OCI-LY1 (cell line): Measurements from ENCODE around the gene FNDC4.

Experiments
- H2AFZ ChIP-seq: fragments of 200-600 bp; sonication (generic), shearing (Covaris generic); 2 replicates; pipeline ENCODE4 v1.6.0; 2014; ENCODE audit warnings: antibody characterized with exemption, mild to moderate bottlenecking, low read length
- H3F3A ChIP-seq: fragments of 200-600 bp; sonication (generic), shearing (Covaris generic); 2 replicates; pipeline ENCODE4 v1.6.0; 2014; ENCODE audit warnings: mild to moderate bottlenecking, antibody characterized with exemption, low read length, moderate library complexity; ENCODE audit not compliant: insufficient read depth
- H3K27ac ChIP-seq: fragments of 200-600 bp; sonication (generic); 2 replicates; pipeline ENCODE4 v1.5.1; 2014; ENCODE audit warnings: low read length, mixed run types, mild to moderate bottlenecking, low read depth; ENCODE audit not compliant: poor library complexity, severe bottlenecking
- H3K27me3 ChIP-seq: fragments of 200-600 bp; sonication (generic); 2 replicates; pipeline ENCODE4 v1.6.0; 2014; ENCODE audit warnings: antibody characterized with exemption, mild to moderate bottlenecking, low read length, moderate library complexity; ENCODE audit not compliant: insufficient read depth
- H3K36me3 ChIP-seq: fragments of 200-600 bp; sonication (generic); 2 replicates; pipeline ENCODE4 v1.6.1; 2014; ENCODE audit warnings: mild to moderate bottlenecking, antibody characterized with exemption, low read length, moderate library complexity, mixed read lengths; ENCODE audit not compliant: insufficient read depth
- H3K4me1 ChIP-seq: fragments of 200-600 bp; sonication (generic); 2 replicates; pipeline ENCODE4 v1.5.1; 2014; ENCODE audit warnings: mild to moderate bottlenecking, low read length, moderate library complexity; ENCODE audit not compliant: insufficient read depth, severe bottlenecking
- H3K4me2 ChIP-seq: fragments of 200-600 bp; sonication (generic), shearing (Covaris generic); 2 replicates; pipeline ENCODE4 v1.6.1; 2014; ENCODE audit warnings: low read length
- H3K4me3 ChIP-seq: fragments of 200-600 bp; sonication (generic); 2 replicates; pipeline ENCODE4 v1.5.1; 2014; ENCODE audit warnings: low read length, low read depth, mild to moderate bottlenecking, mixed read lengths; ENCODE audit not compliant: poor library complexity, severe bottlenecking
- H3K79me2 ChIP-seq: fragments of 200-600 bp; shearing (Covaris generic); 2 replicates; pipeline ENCODE4 v1.6.1; 2016; ENCODE audit warnings: mixed run types, low read length, mixed read lengths; ENCODE audit not compliant: insufficient read depth
- H3K9ac ChIP-seq: fragments of 200-600 bp; sonication (generic), shearing (Covaris generic); 2 replicates; pipeline ENCODE4 v1.6.1; 2014; ENCODE audit warnings: mild to moderate bottlenecking, low read length, mixed read lengths
- H3K9me2 ChIP-seq: fragments of 200-600 bp; sonication (generic), shearing (Covaris generic); 2 replicates; pipeline ENCODE4 v1.6.1; 2014; ENCODE audit warnings: low read depth, mild to moderate bottlenecking, low read length, mixed read lengths
- H3K9me3 ChIP-seq: fragments of 200-600 bp; shearing (Covaris generic); 2 replicates; pipeline ENCODE4 v1.6.1; 2014; ENCODE audit warnings: low read length, mixed read lengths
- H4K20me1 ChIP-seq: fragments of 200-600 bp; sonication (generic), shearing (Covaris generic); 2 replicates; pipeline ENCODE4 v1.6.0; 2016; ENCODE audit warnings: mild to moderate bottlenecking, low read length; ENCODE audit not compliant: insufficient read depth
- CTCF ChIP-seq: fragments of 200-600 bp; sonication (generic), shearing (Covaris generic); IDR thresholded peaks from 2 replicates; pipeline ENCODE4 v1.5.1; 2017; ENCODE audit warnings: mild to moderate bottlenecking, antibody characterized with exemption, low read length, moderate library complexity, mixed read lengths
- EZH2 ChIP-seq: fragments of 200-600 bp; sonication (generic), shearing (Covaris generic); IDR thresholded peaks from 2 replicates; pipeline ENCODE4 v1.8.0; 2017; ENCODE audit warnings: borderline replicate concordance, mixed run types, mild to moderate bottlenecking, antibody characterized with exemption, low read length, moderate library complexity, mixed read lengths

Gene FNDC4

GRCh38 chr2:27497288-27497627 lies 2.3 kb upstream of the FNDC4 start:
- Histone ChIP-seq H4K20me1 (no peaks in the 10 kb centered on the region), H3K4me1 (no peaks in the 10 kb centered on the region), H3K4me3 (no peak overlapping the region), H3K9ac (no peak overlapping the region), H3K27ac (no peak overlapping the region), H3F3A (no peaks in the 10 kb centered on the region), H2AFZ (no peak overlapping the region), H3K4me2 (no peak overlapping the region), H3K27me3 (peaks cover 7% of the 10 kb centered on the region; the same call in 1 of the 2 replicates), H3K79me2 (no peaks in the 10 kb centered on the region), H3K9me2 (no peaks in the 10 kb centered on the region), H3K9me3 (no peaks in the 10 kb centered on the region), H3K36me3 (no peaks in the 10 kb centered on the region)
- TF ChIP-seq CTCF: no peak
- no peak for TF ChIP-seq EZH2

GRCh38 chr2:27496357-27497287 lies 1.6 kb upstream of the FNDC4 start, which contains the start of gene GCKR:
TSS of gene GCKR (plus strand) at chr2:27496839. CDS start at chr2:27496905, 66 bp downstream.
- H3K4me2 ChIP-seq: no peak within 1 kb of the TSS

GRCh38 chr2:27495840-27496356 lies 898 bp upstream of the FNDC4 start:
- no peak overlapping the region for H2AFZ ChIP-seq
- peaks cover 6% of the 10 kb centered on the region; the same call in 1 of the 2 replicates for H3K27me3 ChIP-seq
- no peak overlapping the region for H3K4me2 ChIP-seq
- TF ChIP-seq EZH2 (no peak), CTCF (no peak)
- H3K9ac ChIP-seq: no peak overlapping the region
- no peaks in the 10 kb centered on the region for H3K9me2 ChIP-seq
- no peaks in the 10 kb centered on the region for H3F3A ChIP-seq
- H4K20me1 ChIP-seq: no peaks in the 10 kb centered on the region
- H3K79me2 ChIP-seq: no peaks in the 10 kb centered on the region
- no peak overlapping the region for H3K27ac ChIP-seq
- no peaks in the 10 kb centered on the region for H3K4me1 ChIP-seq
- H3K4me3 ChIP-seq: no peak overlapping the region
- H3K9me3 ChIP-seq: no peaks in the 10 kb centered on the region
- H3K36me3 ChIP-seq: no peaks in the 10 kb centered on the region

More at GRCh38 chr2:27496357-27497287, 1.6 kb upstream of the FNDC4 start, which contains the start of gene GCKR:
- Histone ChIP-seq H3K4me1 (no peaks in the 10 kb centered on the region), H3K79me2 (no peaks in the 10 kb centered on the region), H3F3A (no peaks in the 10 kb centered on the region), H2AFZ (no peak within 1 kb of the TSS), H3K27me3 (peaks cover 6% of the 10 kb centered on the region; the same call in 1 of the 2 replicates), H3K9ac (no peak within 1 kb of the TSS), H3K4me3 (no peak within 1 kb of the TSS), H3K36me3 (no peaks in the 10 kb centered on the region), H3K27ac (no peak within 1 kb of the TSS), H4K20me1 (no peaks in the 10 kb centered on the region), H3K9me2 (no peaks in the 10 kb centered on the region), H3K9me3 (no peaks in the 10 kb centered on the region)
- TF ChIP-seq CTCF: no peak
- no peak for TF ChIP-seq EZH2
